Neural cell (in vitro differentiated cells): Measurements from ENCODE around the gene MLEC. TPM values are rescaled to one million over a fixed set of nuclear protein-coding genes. Genes with fewer than 3 reads are reported as not detected.

Experiments
- H2AFZ ChIP-seq: fragments of 200-600, 300-800 bp; sonication (generic), shearing (Covaris generic); 2 replicates; pipeline ENCODE4 v1.6.0; 2014; ENCODE audit warnings: low read depth, mild to moderate bottlenecking, antibody characterized with exemption, low read length, moderate library complexity
- H3F3A ChIP-seq: fragments of 200-600 bp; shearing (Covaris generic); 2 replicates; pipeline ENCODE4 v1.6.1; 2016; ENCODE audit warnings: mild to moderate bottlenecking, moderate library complexity, mixed read lengths, antibody characterized with exemption, low read length; ENCODE audit not compliant: insufficient read depth, poor library complexity, severe bottlenecking
- H3K27ac ChIP-seq: fragments of 200-600, 300-800 bp; sonication (generic), shearing (Covaris generic); 2 replicates; pipeline ENCODE4 v1.5.1; 2014; ENCODE audit warnings: mild to moderate bottlenecking, low read length, moderate library complexity
- H3K27me3 ChIP-seq: fragments of 300-800, 200-600 bp; sonication (generic), shearing (Covaris generic); 2 replicates; pipeline ENCODE4 v1.6.0; 2014; ENCODE audit warnings: mild to moderate bottlenecking, low read depth, low read length, moderate library complexity; ENCODE audit not compliant: insufficient read depth
- H3K36me3 ChIP-seq: fragments of 300-800, 200-600 bp; sonication (generic), shearing (Covaris generic); 2 replicates; pipeline ENCODE4 v1.5.1; 2014; ENCODE audit warnings: mild to moderate bottlenecking, antibody characterized with exemption, low read length, moderate library complexity; ENCODE audit not compliant: insufficient read depth
- H3K4me2 ChIP-seq: fragments of 300-800, 200-600 bp; sonication (generic), shearing (Covaris generic); 2 replicates; pipeline ENCODE4 v1.6.0; 2014; ENCODE audit warnings: mild to moderate bottlenecking, low read length
- H3K4me3 ChIP-seq: fragments of 300-800, 200-600 bp; sonication (generic), shearing (Covaris generic); 2 replicates; pipeline ENCODE4 v1.5.1; 2014; ENCODE audit warnings: mild to moderate bottlenecking, low read length, moderate library complexity
- H3K79me2 ChIP-seq: fragments of 200-600 bp; shearing (Covaris generic); replicated peaks from 2 replicates; pipeline ENCODE4 v1.6.0; 2014; ENCODE audit warnings: mild to moderate bottlenecking, low read length, moderate library complexity; ENCODE audit not compliant: insufficient read depth
- H3K9ac ChIP-seq: fragments of 300-800, 200-600 bp; sonication (generic), shearing (Covaris generic); 2 replicates; pipeline ENCODE4 v1.6.1; 2016; ENCODE audit warnings: mild to moderate bottlenecking, low read length, mixed read lengths
- H3K9me2 ChIP-seq: fragments of 200-600 bp; shearing (Covaris generic); 2 replicates; pipeline ENCODE4 v1.6.1; 2016; ENCODE audit warnings: mild to moderate bottlenecking, low read length, mixed read lengths; ENCODE audit not compliant: insufficient read depth
- H3K9me3 ChIP-seq: fragments of 200-600, 300-800 bp; sonication (generic), shearing (Covaris generic); 2 replicates; pipeline ENCODE4 v1.6.1; 2016; ENCODE audit warnings: mild to moderate bottlenecking, mixed run types, low read length, moderate library complexity, mixed read lengths
- H4K20me1 ChIP-seq: fragments of 200-600 bp; shearing (Covaris generic); 2 replicates; pipeline ENCODE4 v1.6.1; 2016; ENCODE audit warnings: mild to moderate bottlenecking, mixed run types; ENCODE audit not compliant: insufficient read depth
- EP300 ChIP-seq: fragments of 450-650 bp; conservative IDR thresholded peaks from 2 replicates; pipeline ENCODE4 v1.6.1; 2014; ENCODE audit warnings: antibody characterized with exemption, mild to moderate bottlenecking, moderate library complexity; ENCODE audit not compliant: poor library complexity, severe bottlenecking
- EZH2 ChIP-seq: fragments of 200-600, 300-800 bp; shearing (Covaris generic), sonication (generic); IDR thresholded peaks from 2 replicates; pipeline ENCODE4 v1.6.1; 2014; ENCODE audit warnings: antibody characterized with exemption, low read length, borderline replicate concordance, mild to moderate bottlenecking; ENCODE audit not compliant: insufficient read depth, poor library complexity, severe bottlenecking
- MXI1 ChIP-seq: fragments of 450-650 bp; conservative IDR thresholded peaks from 2 replicates; pipeline ENCODE4 v1.6.1; 2014; ENCODE audit warnings: antibody characterized with exemption, mild to moderate bottlenecking; ENCODE audit not compliant: poor library complexity, severe bottlenecking
- POLR2AphosphoS5 ChIP-seq: IDR thresholded peaks from 2 replicates; pipeline ENCODE4 v1.6.1; 2012
- RAD21 ChIP-seq: fragments of 450-650 bp; conservative IDR thresholded peaks from 2 replicates; pipeline ENCODE4 v1.6.1; 2014; ENCODE audit warnings: antibody characterized with exemption, mild to moderate bottlenecking, moderate library complexity
- SMC3 ChIP-seq: fragments of 450-650 bp; conservative IDR thresholded peaks from 2 replicates; pipeline ENCODE4 v1.6.1; 2014; ENCODE audit warnings: antibody characterized with exemption, mild to moderate bottlenecking, moderate library complexity; ENCODE audit not compliant: poor library complexity
- TAF1 ChIP-seq: IDR thresholded peaks from 2 replicates; pipeline ENCODE4 v1.6.1; 2012; ENCODE audit warnings: low read depth
- polyA plus RNA-seq: library from polyadenylated mRNA; depleted of rRNA; stranded (reverse); fragments of >200 nt; gene quantifications from 2 replicates; pipeline ENCODE4 v1.2.3, GENCODE V29; 2014
- TF ChIP-seq, protein P1 (sequence below): fragments of 450-650 bp; IDR thresholded peaks from 2 replicates; pipeline ENCODE4 v1.5.1; 2014; ENCODE audit warnings: antibody characterized with exemption, mild to moderate bottlenecking, moderate library complexity; ENCODE audit not compliant: poor library complexity, severe bottlenecking
- TF ChIP-seq, protein P2 (sequence below): IDR thresholded peaks from 2 replicates; pipeline ENCODE4 v1.6.1; 2012; ENCODE audit warnings: borderline replicate concordance

MLEC gene
- polyA plus RNA-seq, 1 donor from 2014 or later: 33.2 TPM

DNA sequence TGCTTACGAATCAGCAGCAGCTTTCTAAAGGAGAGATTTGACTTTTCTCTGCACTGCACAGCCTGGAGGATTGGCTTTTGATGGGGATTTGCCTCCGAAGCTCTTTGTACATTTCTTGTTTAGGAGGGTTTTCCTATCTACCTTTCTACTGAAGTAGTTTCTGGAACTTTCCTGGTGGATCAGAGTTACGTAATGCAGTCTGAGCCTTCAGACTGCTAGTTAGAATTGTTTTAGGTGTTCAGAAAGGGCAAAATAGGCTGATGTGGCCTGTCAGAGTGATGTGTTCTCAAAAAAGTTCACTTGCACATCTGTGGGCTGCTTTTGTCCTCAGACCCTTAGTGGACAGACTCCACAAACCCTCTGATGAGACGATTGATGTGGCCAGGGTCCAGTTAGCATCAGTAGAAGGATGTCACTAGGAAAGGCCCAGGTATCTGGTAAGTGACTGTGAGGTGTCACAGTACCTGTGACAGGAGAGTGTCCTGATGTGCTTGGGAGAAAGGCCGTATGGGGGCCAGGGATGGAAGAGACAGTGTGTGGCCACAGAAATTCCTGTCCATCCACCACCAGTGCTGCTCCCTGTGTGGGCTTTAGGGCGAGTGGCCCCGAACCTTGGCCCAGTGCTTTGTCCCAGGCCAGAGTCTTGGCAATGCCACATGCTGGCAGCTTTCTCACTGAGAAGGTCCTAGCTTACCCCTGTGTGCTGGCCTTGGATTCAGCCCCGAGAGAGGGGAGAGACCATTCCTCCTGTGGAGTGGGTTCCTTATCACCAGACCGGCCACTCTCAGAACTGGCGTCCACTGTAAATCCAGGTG lies 34.2 kb downstream of the MLEC start:
- H3K27ac ChIP-seq: no peak overlapping the region
- no peak overlapping the region for H2AFZ ChIP-seq
- H3F3A ChIP-seq: no peaks in the 10 kb centered on the region
- H3K4me2 ChIP-seq: no peak overlapping the region
- no peaks in the 10 kb centered on the region for H3K9me2 ChIP-seq
- no peaks in the 10 kb centered on the region for H3K9me3 ChIP-seq
- H3K36me3 ChIP-seq: peaks cover 5% of the 10 kb centered on the region
- no peak overlapping the region for H3K9ac ChIP-seq
- H3K79me2 ChIP-seq: no peaks in the 10 kb centered on the region
- no peaks in the 10 kb centered on the region for H4K20me1 ChIP-seq
- no peak overlapping the region for H3K4me3 ChIP-seq
- TF ChIP-seq EP300 (no peak), TAF1 (no peak), EZH2 (no peak), RAD21 (no peak), SMC3 (no peak), POLR2AphosphoS5 (no peak)
- TF ChIP-seq, protein P1, sequence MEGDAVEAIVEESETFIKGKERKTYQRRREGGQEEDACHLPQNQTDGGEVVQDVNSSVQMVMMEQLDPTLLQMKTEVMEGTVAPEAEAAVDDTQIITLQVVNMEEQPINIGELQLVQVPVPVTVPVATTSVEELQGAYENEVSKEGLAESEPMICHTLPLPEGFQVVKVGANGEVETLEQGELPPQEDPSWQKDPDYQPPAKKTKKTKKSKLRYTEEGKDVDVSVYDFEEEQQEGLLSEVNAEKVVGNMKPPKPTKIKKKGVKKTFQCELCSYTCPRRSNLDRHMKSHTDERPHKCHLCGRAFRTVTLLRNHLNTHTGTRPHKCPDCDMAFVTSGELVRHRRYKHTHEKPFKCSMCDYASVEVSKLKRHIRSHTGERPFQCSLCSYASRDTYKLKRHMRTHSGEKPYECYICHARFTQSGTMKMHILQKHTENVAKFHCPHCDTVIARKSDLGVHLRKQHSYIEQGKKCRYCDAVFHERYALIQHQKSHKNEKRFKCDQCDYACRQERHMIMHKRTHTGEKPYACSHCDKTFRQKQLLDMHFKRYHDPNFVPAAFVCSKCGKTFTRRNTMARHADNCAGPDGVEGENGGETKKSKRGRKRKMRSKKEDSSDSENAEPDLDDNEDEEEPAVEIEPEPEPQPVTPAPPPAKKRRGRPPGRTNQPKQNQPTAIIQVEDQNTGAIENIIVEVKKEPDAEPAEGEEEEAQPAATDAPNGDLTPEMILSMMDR: no peak
- H3K27me3 ChIP-seq: no peaks in the 10 kb centered on the region

GRCh38 chr12:120721866-120722265 lies 34.9 kb downstream of the MLEC start:
- Histone ChIP-seq H3K36me3 (peaks cover 5% of the 10 kb centered on the region), H3F3A (no peaks in the 10 kb centered on the region), H3K9me2 (no peaks in the 10 kb centered on the region)

More at GRCh38 chr12:120721866-120722265, 34.9 kb downstream of the MLEC start:
- H3K9me3 ChIP-seq: no peaks in the 10 kb centered on the region
- H3K27ac ChIP-seq: no peak overlapping the region
- H2AFZ ChIP-seq: no peak overlapping the region
- H3K79me2 ChIP-seq: no peaks in the 10 kb centered on the region
- no peaks in the 10 kb centered on the region for H3K27me3 ChIP-seq
- no peak overlapping the region for H3K4me2 ChIP-seq
- TF ChIP-seq SMC3 (no peak), EP300 (no peak), RAD21 (no peak), POLR2AphosphoS5 (no peak), TAF1 (no peak), EZH2 (no peak), MXI1 (no peak)
- TF ChIP-seq, protein P1: no peak
- TF ChIP-seq, protein P2, sequence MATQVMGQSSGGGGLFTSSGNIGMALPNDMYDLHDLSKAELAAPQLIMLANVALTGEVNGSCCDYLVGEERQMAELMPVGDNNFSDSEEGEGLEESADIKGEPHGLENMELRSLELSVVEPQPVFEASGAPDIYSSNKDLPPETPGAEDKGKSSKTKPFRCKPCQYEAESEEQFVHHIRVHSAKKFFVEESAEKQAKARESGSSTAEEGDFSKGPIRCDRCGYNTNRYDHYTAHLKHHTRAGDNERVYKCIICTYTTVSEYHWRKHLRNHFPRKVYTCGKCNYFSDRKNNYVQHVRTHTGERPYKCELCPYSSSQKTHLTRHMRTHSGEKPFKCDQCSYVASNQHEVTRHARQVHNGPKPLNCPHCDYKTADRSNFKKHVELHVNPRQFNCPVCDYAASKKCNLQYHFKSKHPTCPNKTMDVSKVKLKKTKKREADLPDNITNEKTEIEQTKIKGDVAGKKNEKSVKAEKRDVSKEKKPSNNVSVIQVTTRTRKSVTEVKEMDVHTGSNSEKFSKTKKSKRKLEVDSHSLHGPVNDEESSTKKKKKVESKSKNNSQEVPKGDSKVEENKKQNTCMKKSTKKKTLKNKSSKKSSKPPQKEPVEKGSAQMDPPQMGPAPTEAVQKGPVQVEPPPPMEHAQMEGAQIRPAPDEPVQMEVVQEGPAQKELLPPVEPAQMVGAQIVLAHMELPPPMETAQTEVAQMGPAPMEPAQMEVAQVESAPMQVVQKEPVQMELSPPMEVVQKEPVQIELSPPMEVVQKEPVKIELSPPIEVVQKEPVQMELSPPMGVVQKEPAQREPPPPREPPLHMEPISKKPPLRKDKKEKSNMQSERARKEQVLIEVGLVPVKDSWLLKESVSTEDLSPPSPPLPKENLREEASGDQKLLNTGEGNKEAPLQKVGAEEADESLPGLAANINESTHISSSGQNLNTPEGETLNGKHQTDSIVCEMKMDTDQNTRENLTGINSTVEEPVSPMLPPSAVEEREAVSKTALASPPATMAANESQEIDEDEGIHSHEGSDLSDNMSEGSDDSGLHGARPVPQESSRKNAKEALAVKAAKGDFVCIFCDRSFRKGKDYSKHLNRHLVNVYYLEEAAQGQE: no peak
- H3K4me3 ChIP-seq: no peak overlapping the region
- no peaks in the 10 kb centered on the region for H4K20me1 ChIP-seq
- no peak overlapping the region for H3K9ac ChIP-seq
